Measurements from ENCODE around the gene CFB. TPM values are rescaled to one million over a fixed set of nuclear protein-coding genes. Genes with fewer than 3 reads are reported as not detected.

The CFB gene
- total and polyA plus RNA-seq, 2 of the 13 experiments (the other 11 are each of a cell fraction or from before 2014, with no cell fraction given): 171 to 513 TPM

- TF ChIP-seq IKZF4 (CRISPR knock-in tag; IDR thresholded peaks at IDR 0.05; ENCODE audit: borderline replicate concordance, low read depth, not compliant biosample characterization): no peak
- peak; percentile 61; the same call in 1 of the 2 replicates for TF ChIP-seq ZNF224 (CRISPR knock-in tag; IDR thresholded peaks at IDR 0.05)
- TF ChIP-seq MEF2D (CRISPR knock-in tag; IDR thresholded peaks at IDR 0.05): no peak
- no peak for TF ChIP-seq ZNF263 (CRISPR knock-in tag; IDR thresholded peaks at IDR 0.05)
- TF ChIP-seq MXI1 (IDR thresholded peaks at IDR 0.05; ENCODE audit: borderline replicate concordance, low read depth, low read length): no peak
- no peak for TF ChIP-seq ZBED4 (CRISPR knock-in tag; IDR thresholded peaks at IDR 0.05; ENCODE audit: borderline replicate concordance)
- 0 out of 2 replicates have a peak, but pooled peaks have one; percentile 81 for TF ChIP-seq CHCHD3 (CRISPR knock-in tag; IDR thresholded peaks at IDR 0.05)
- TF ChIP-seq ZNF776 (CRISPR knock-in tag; IDR thresholded peaks at IDR 0.05): no peak
- peak; percentile 0 for TF ChIP-seq AGO2 (optimal IDR thresholded peaks at IDR 0.05; ENCODE audit: low read depth, low read length)
- TF ChIP-seq ZXDC (CRISPR knock-in tag; IDR thresholded peaks at IDR 0.05): peak; percentile 48; the same call in 1 of the 2 replicates
- TF ChIP-seq SRSF1 (optimal IDR thresholded peaks at IDR 0.05; ENCODE audit: low read depth, low read length): peak; percentile 9
- 0 out of 2 replicates have a peak, but pooled peaks have one; percentile 6 for TF ChIP-seq AHDC1 (CRISPR knock-in tag; IDR thresholded peaks at IDR 0.05; ENCODE audit: borderline replicate concordance)
Measured at GRCh38 chr6:31971279-31971992, 25.5 kb downstream of the CFB start (continued).
